Activated B cell treated with CpG ODN at 0.5 μM for 24 hours (primary cell): ENCODE results near the gene TLNRD1. TPM values are rescaled to one million over a fixed set of nuclear protein-coding genes. Genes with fewer than 3 reads are reported as not detected.

Experiments
- ATAC-seq: fragments of 200-7000 bp; cut with Tn5 transposase; one replicate; pipeline ENCODE4 v1.10.0; 2021; ENCODE audit warnings: low read depth, mild to moderate bottlenecking, moderate library complexity
- CTCF ChIA-PET: fragments of 350-600 bp; sonication (Branson Sonifier 250); formaldehyde crosslinking; loops from one replicate; lab custom pipeline; 2021; ENCODE audit warnings: antibody characterized with exemption; lab: Charles Lee
- POLR2A ChIA-PET: fragments of 350-600 bp; sonication (Branson Sonifier 250); formaldehyde crosslinking; loops from one replicate; lab custom pipeline; 2021; ENCODE audit warnings: antibody characterized with exemption; lab: Charles Lee
- DNase-seq: peaks from one replicate; pipeline ENCODE4 v3.0.0; 2022
- H3K27ac Mint-ChIP-seq: one replicate; pipeline ENCODE4 v1.8.0; 2020; ENCODE audit warnings: mixed read lengths
- H3K27me3 Mint-ChIP-seq: one replicate; pipeline ENCODE4 v1.8.0; 2021; ENCODE audit warnings: mixed read lengths
- H3K36me3 Mint-ChIP-seq: one replicate; pipeline ENCODE4 v1.8.0; 2021; ENCODE audit warnings: low read depth, mixed read lengths
- H3K4me1 Mint-ChIP-seq: one replicate; pipeline ENCODE4 v1.8.0; 2021; ENCODE audit warnings: mixed read lengths
- H3K4me3 Mint-ChIP-seq: one replicate; pipeline ENCODE4 v1.8.0; 2020; ENCODE audit warnings: mild to moderate bottlenecking, mixed read lengths
- H3K9me3 Mint-ChIP-seq: one replicate; pipeline ENCODE4 v1.8.0; 2020; ENCODE audit warnings: mixed read lengths
- CTCF ChIP-seq: fragments of 200-600 bp; IDR thresholded peaks from one replicate; pipeline ENCODE4 v1.8.0; 2022; ENCODE audit warnings: antibody characterized with exemption, mild to moderate bottlenecking
- intact Hi-C: fragments of 100-400 bp; cut with micrococcal nuclease; formaldehyde crosslinking; loops from one replicate; pipeline ENCODE4 v1.15.1; 2024
- total RNA-seq: library from RNA; stranded (reverse); gene quantifications from 2 replicates; pipeline ENCODE4 v1.2.3, GENCODE V29; 2022

Gene TLNRD1
- total RNA-seq, 1 donor from 2014 or later: 25.7 TPM

- peaks cover 6% of the 10 kb centered on the region for H3K9me3 Mint-ChIP-seq
- ChIA-PET CTCF (no interaction called here), POLR2A (no interaction called here)
- no peak for TF ChIP-seq CTCF
- ATAC-seq (no peak), DNase-seq (no peak)
- no peak overlapping the region for H3K4me3 Mint-ChIP-seq
- H3K36me3 Mint-ChIP-seq: no peaks in the 10 kb centered on the region
- peaks cover 3% of the 10 kb centered on the region for H3K4me1 Mint-ChIP-seq
- intact Hi-C loops: no loop called here
- H3K27ac Mint-ChIP-seq: no peak overlapping the region
- H3K27me3 Mint-ChIP-seq: no peaks in the 10 kb centered on the region
Measured at GRCh38 chr15:81043281-81043934, 42.7 kb downstream of the TLNRD1 start.

- ATAC-seq (no peak), DNase-seq (no peak)
- Mint-ChIP-seq H3K36me3 (no peaks in the 10 kb centered on the region), H3K27me3 (no peaks in the 10 kb centered on the region), H3K4me1 (peaks cover 3% of the 10 kb centered on the region), H3K4me3 (no peak overlapping the region), H3K9me3 (peaks cover 6% of the 10 kb centered on the region), H3K27ac (no peak overlapping the region)
- intact Hi-C loops: no loop called here
- no peak for TF ChIP-seq CTCF
- ChIA-PET CTCF (interaction anchor here (0.8 kb wide), 1 partner anchor 222 kb away, joined by 3 read pairs; no protein-coding TSS in a partner anchor), POLR2A (interaction anchor here (0.6 kb wide), 1 partner anchor 34 kb away, joined by 10 read pairs; no protein-coding TSS in a partner anchor)
Measured at GRCh38 chr15:81043935-81044575, 43.3 kb downstream of the TLNRD1 start.

- CTCF ChIA-PET: no interaction called here
- Mint-ChIP-seq H3K27me3 (no peaks in the 10 kb centered on the region), H3K27ac (no peak overlapping the region), H3K4me1 (no peaks in the 10 kb centered on the region), H3K9me3 (peaks cover 6% of the 10 kb centered on the region), H3K36me3 (no peaks in the 10 kb centered on the region), H3K4me3 (no peak overlapping the region)
- POLR2A ChIA-PET: interaction anchor here (0.7 kb wide), 1 partner anchor 214 kb away, joined by 3 read pairs; no protein-coding TSS in a partner anchor
- no peak for DNase-seq
- intact Hi-C loops: no loop called here
- no peak for TF ChIP-seq CTCF
- no peak for ATAC-seq
Measured at GRCh38 chr15:81046290-81046689, 45.6 kb downstream of the TLNRD1 start.

GRCh38 chr15:81047928-81048327 is 47.2 kb downstream of the TLNRD1 start:
- ATAC-seq (no peak), DNase-seq (no peak)
- Mint-ChIP-seq H3K27ac (no peak overlapping the region), H3K4me3 (no peak overlapping the region), H3K36me3 (no peaks in the 10 kb centered on the region), H3K9me3 (peaks cover 6% of the 10 kb centered on the region), H3K27me3 (no peaks in the 10 kb centered on the region), H3K4me1 (peaks cover 11% of the 10 kb centered on the region)
- intact Hi-C loops: no loop called here
- ChIA-PET CTCF (interaction anchor here (1.2 kb wide), 1 partner anchor 218 kb away, joined by 3 read pairs; no protein-coding TSS in a partner anchor), POLR2A (no interaction called here)
- no peak for TF ChIP-seq CTCF

- no peak for TF ChIP-seq CTCF
- Mint-ChIP-seq H3K36me3 (no peaks in the 10 kb centered on the region), H3K27ac (no peak overlapping the region), H3K4me3 (no peak overlapping the region), H3K9me3 (peaks cover 6% of the 10 kb centered on the region), H3K27me3 (no peaks in the 10 kb centered on the region), H3K4me1 (peaks cover 11% of the 10 kb centered on the region)
- POLR2A ChIA-PET: no interaction called here
- ATAC-seq (no peak), DNase-seq (no peak)
- intact Hi-C loops: loop anchor here (5.0 kb wide), 1 partner anchor 48 kb away; the partner anchor contains the start of gene TLNRD1
- CTCF ChIA-PET: no interaction called here
Measured at GRCh38 chr15:81049835-81050234, 49.1 kb downstream of the TLNRD1 start.
